Pancreas (tissue), 10 donors: Measurements from ENCODE around the gene TMPRSS4. TPM values are rescaled to one million over a fixed set of nuclear protein-coding genes. Genes with fewer than 3 reads are reported as not detected.

Experiments
- ATAC-seq, 4 donors: fragments of 200-7000 bp; cut with Tn5 transposase; one replicate each; pipeline versions ENCODE4 v1.8.0 to v1.9.1; 2020; ENCODE audit warnings: mild to moderate bottlenecking in 4 of 4, moderate library complexity in 4 of 4
- DNase-seq, 6 donors: peaks; one replicate each; pipeline ENCODE4 v3.0.0-alpha.2; 2020
- FAIRE-seq: peaks from 2 replicates; lab custom pipeline; 2012; peaks lifted over from hg19 to GRCh38; lab: Jason Lieb, UNC
- H3K27ac ChIP-seq, 4 donors: fragments of 200-600 bp; sonication (generic); 1 replicate in 3 of 4; 2 replicates in 1 of 4; pipeline versions ENCODE4 v1.5.0 to v1.8.0; 2020
- H3K27me3 ChIP-seq, 4 donors: fragments of 200-600 bp; one replicate each; pipeline ENCODE4 v1.8.0; 2021
- H3K36me3 ChIP-seq, 3 donors: fragments of 200-600 bp; sonication (generic) in 1 of 3; one replicate each; pipeline versions ENCODE4 v1.5.0 to v1.8.0; 2020 to 2021
- H3K4me1 ChIP-seq, 3 donors: fragments of 200-600 bp; one replicate each; pipeline ENCODE4 v1.8.0; 2021
- H3K4me3 ChIP-seq, 4 donors: fragments of 200-600 bp; sonication (generic) in 2 of 4; one replicate each; pipeline versions ENCODE4 v1.5.0 to v1.8.0; 2020 to 2021
- H3K9me3 ChIP-seq, 4 donors: fragments of 200-600 bp; one replicate each; pipeline ENCODE4 v1.8.0; 2021
- WGBS, 2 donors: extraction: QIAGEN DNeasy Blood & Tissue Kit; methylation state at CpG; one replicate each; pipeline ENCODE4 v1.1.7; 2013; 5-methylcytosine and 5-hydroxymethylcytosine counted together
- intact Hi-C, 3 donors: fragments of 100-400 bp; cut with DNase I; formaldehyde crosslinking; loops; one replicate each; pipeline versions ENCODE4 v1.11.1 to v1.14.2; 2022
- polyA plus RNA-seq, 2 donors: library from polyadenylated mRNA; stranded (reverse); fragments of 200-250 nt; gene quantifications; one replicate each; pipeline ENCODE4 v1.2.3, GENCODE V29; 2013
- total RNA-seq, 6 donors: library from RNA; stranded (reverse); fragmentation: NEBNext Ultra II Directional in 4 of 6; extraction: Animal tissue kit (Norgen Biotek cat#: 25700) in 4 of 6; gene quantifications; one replicate each; pipeline versions ENCODE4 v1.2.1 to v1.2.4, GENCODE V29; 2021 to 2023
- TF ChIP-seq, protein P1 (sequence below), 4 donors: fragments of 200-600 bp; sonication (generic) in 3 of 4; IDR thresholded peaks; one replicate each; pipeline versions ENCODE4 v1.5.0 to v1.8.0; 2021; ENCODE audit warnings: antibody characterized with exemption in 4 of 4
- donor health status: healthy with polysubstance abuse.
- donor health status: DM: no; HTN: no; CAD: no; lungs with moderate emphysema.
- donor health status: DM: no; HTN: no; CAD: no.
- donor health status: control.
- donor health status: control.
- donor health status: Bipolar disorder and iron deficiency.
- donor health status: DM: yes; HTN: yes; CAD: no.
- donor health status: DM: no; HTN: no; CAD: no.
- donor health status: DM: no; HTN: no; CAD: no.
- donor health status: DM: yes; HTN: yes; CAD: no.

The TMPRSS4 gene
- total and polyA plus RNA-seq, 8 donors: 0.15 to 2.2 (median 0.41) TPM; not detected in 3

DNA sequence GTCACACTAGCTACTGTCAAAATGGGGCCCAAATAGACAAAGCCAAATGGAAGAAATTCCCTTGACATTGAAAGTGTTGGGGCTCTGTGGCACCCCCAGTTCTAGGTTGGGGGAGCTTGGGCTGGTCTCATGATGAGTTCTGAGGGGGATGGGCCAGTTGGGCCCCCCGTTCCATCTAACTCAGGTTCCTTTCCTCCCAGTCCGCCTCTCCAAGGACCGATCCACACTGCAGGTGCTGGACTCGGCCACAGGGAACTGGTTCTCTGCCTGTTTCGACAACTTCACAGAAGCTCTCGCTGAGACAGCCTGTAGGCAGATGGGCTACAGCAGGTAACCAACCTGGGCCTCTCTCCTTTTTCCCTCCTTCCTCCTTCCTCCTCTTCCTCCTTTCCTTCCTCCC is 27.6 kb downstream of the TMPRSS4 start:
- 88 to 92% methylated on average over 6 of the region's 6 CpGs for WGBS, 2 donors
- intact Hi-C loops: no loop called here
- DNase-seq: peak in 1 of 6 donors; percentile 12
- no peak overlapping the region for H3K4me3 ChIP-seq
- no peak for ATAC-seq
- TF ChIP-seq, protein P1, sequence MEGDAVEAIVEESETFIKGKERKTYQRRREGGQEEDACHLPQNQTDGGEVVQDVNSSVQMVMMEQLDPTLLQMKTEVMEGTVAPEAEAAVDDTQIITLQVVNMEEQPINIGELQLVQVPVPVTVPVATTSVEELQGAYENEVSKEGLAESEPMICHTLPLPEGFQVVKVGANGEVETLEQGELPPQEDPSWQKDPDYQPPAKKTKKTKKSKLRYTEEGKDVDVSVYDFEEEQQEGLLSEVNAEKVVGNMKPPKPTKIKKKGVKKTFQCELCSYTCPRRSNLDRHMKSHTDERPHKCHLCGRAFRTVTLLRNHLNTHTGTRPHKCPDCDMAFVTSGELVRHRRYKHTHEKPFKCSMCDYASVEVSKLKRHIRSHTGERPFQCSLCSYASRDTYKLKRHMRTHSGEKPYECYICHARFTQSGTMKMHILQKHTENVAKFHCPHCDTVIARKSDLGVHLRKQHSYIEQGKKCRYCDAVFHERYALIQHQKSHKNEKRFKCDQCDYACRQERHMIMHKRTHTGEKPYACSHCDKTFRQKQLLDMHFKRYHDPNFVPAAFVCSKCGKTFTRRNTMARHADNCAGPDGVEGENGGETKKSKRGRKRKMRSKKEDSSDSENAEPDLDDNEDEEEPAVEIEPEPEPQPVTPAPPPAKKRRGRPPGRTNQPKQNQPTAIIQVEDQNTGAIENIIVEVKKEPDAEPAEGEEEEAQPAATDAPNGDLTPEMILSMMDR (IDR thresholded peaks at IDR 0.05): no peak
- FAIRE-seq: no peak
- no peak overlapping the region for H3K27ac ChIP-seq
- no peaks in the 10 kb centered on the region for H3K4me1 ChIP-seq
- no peaks in the 10 kb centered on the region for H3K36me3 ChIP-seq
- no peaks in the 10 kb centered on the region for H3K9me3 ChIP-seq
- H3K27me3 ChIP-seq: no peaks in the 10 kb centered on the region

DNA sequence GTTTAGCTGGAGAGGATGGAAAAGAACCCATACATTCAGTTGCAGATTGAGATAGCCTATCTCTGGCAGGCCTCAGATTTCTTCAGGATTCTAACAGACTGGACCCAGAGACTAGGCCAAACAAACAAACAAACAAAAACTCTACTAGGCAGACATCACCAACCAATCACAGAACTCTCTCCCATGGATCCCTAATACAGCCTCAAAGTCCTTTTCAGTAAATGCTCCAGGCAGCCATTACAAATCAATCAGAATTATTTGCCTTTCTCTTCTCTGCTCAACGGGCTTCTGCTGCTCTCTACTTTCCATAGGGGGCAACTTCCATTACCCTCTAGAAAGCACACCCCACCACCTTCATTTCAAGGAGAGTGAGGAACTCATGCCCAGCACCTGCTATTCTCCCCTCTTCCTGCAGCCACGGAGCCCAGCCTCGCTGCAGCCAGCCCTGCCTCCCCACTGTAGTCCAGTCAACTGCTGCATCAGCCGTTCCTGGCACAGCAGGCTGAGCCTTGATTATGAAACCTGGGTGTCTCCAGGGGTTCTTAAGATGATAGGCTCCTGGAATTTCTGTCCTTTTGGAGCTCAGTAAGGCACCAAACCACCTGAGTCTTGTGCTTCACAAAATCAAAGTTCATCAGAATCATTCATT is 28.9 kb downstream of the TMPRSS4 start:
- FAIRE-seq: no peak
- ATAC-seq: no peak
- H3K9me3 ChIP-seq: no peaks in the 10 kb centered on the region
- no peaks in the 10 kb centered on the region for H3K4me1 ChIP-seq
- 61 to 64% methylated on average over 4 of the region's 4 CpGs for WGBS, 2 donors
- H3K36me3 ChIP-seq: no peaks in the 10 kb centered on the region
- no peak overlapping the region for H3K4me3 ChIP-seq
- peak in 1 of 6 donors; percentile 49 for DNase-seq
- no peaks in the 10 kb centered on the region for H3K27me3 ChIP-seq
- H3K27ac ChIP-seq: no peak overlapping the region
- TF ChIP-seq, protein P1 (IDR thresholded peaks at IDR 0.05): no peak
- intact Hi-C loops: no loop called here

DNA sequence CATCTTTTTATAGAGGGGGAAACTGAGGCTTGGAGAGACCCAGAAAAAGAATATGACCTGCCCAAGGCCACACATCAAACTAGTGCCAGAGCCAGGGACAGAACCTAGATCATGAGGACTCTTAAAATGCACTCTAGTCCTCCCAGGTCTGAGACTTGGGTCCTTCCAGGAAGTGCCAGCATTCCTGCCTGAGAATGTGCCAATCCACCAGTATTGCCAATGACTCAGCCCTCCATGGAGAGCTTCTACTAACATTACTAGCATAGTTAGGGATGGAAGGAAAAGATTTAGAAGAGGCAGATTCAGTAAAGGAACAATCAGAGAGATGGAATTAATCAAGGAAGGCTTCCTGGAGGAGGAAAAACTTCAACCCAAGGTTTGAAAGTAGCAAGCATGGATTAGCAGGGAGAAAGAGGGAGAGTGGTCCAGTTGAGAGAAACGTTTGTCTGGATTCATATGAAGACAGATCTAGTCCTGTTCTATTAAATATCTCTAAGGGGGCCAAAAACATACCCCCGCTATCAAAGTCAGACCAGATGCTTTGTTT is 30.0 kb downstream of the TMPRSS4 start:
- ATAC-seq (peak in 1 of 4 donors; percentile 35), FAIRE-seq (no peak), DNase-seq (no peak)
- H3K9me3 ChIP-seq: no peaks in the 10 kb centered on the region
- H3K4me1 ChIP-seq: no peaks in the 10 kb centered on the region
- H3K27me3 ChIP-seq: no peaks in the 10 kb centered on the region
- intact Hi-C loops: no loop called here
- TF ChIP-seq, protein P1 (IDR thresholded peaks at IDR 0.05): no peak
- no peak overlapping the region for H3K27ac ChIP-seq
- H3K4me3 ChIP-seq: no peak overlapping the region
- H3K36me3 ChIP-seq: no peaks in the 10 kb centered on the region
- WGBS, 2 donors: 59 to 76% methylated on average over 2 of the region's 2 CpGs

DNA sequence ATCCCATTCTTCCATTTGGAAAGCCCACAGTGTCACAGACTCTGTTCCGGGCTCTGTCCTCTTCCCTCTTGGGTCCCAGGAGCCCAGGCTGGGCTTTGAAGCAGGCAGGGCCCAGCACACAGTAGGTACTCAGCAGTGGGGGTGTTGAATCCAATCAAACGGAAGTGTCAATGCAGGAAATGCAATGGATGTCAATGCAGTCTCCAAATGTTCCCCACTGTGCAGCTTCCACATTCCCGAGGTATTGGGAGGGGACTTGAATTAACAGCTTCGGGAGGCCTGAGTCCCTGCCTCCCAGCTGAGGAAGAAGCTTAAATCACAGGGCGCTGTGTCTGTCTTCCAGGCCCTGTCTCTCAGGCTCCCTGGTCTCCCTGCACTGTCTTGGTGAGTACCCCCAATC is 31.6 kb downstream of the TMPRSS4 start:
- ATAC-seq (no peak), DNase-seq (no peak), FAIRE-seq (no peak)
- WGBS, 2 donors: 74 to 76% methylated on average over 5 of the region's 5 CpGs
- TF ChIP-seq, protein P1 (IDR thresholded peaks at IDR 0.05): no peak
- H3K4me3 ChIP-seq: no peak overlapping the region
- H3K4me1 ChIP-seq: no peaks in the 10 kb centered on the region
- H3K36me3 ChIP-seq: no peaks in the 10 kb centered on the region
- intact Hi-C loops: no loop called here
- no peaks in the 10 kb centered on the region for H3K9me3 ChIP-seq
- no peak overlapping the region for H3K27ac ChIP-seq
- H3K27me3 ChIP-seq: no peaks in the 10 kb centered on the region

DNA sequence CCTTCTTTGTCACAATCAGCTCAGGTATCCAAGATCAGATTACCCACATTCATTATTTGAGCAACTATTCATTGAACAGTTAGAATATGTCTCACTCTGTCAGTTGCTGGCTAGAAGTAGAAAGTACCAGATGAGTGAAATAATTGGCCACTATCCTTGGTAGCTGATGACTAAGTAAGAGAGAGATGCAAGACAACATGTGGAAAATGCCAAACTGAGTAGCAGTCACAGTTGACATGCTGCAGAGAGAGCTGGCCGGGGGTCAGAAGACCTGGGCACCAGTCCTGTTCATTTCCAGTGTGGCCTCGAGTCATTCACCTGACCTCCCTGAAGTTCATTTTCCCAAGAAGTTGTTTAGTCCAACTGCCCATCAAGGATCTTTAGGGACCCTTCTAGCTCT is 32.4 kb downstream of the TMPRSS4 start:
- Histone ChIP-seq H3K4me1 (no peaks in the 10 kb centered on the region), H3K27ac (no peak overlapping the region), H3K27me3 (no peaks in the 10 kb centered on the region), H3K36me3 (no peaks in the 10 kb centered on the region), H3K9me3 (no peaks in the 10 kb centered on the region), H3K4me3 (no peak overlapping the region)
- TF ChIP-seq, protein P1 (IDR thresholded peaks at IDR 0.05): no peak
- intact Hi-C loops: no loop called here
- no peak for FAIRE-seq
- DNase-seq: no peak
- no peak for ATAC-seq
- 70 to 80% methylated on average over 2 of the region's 2 CpGs for WGBS, 2 donors
